B cell (primary cell): Measurements from ENCODE around the gene SCN1A. TPM values are rescaled to one million over a fixed set of nuclear protein-coding genes. Genes with fewer than 3 reads are reported as not detected.

Source experiments
- ATAC-seq: fragments of 200-7000 bp; cut with Tn5 transposase; one replicate; pipeline ENCODE4 v1.10.0; 2021; ENCODE audit warnings: low read depth, mild to moderate bottlenecking, moderate number of reproducible peaks, moderate library complexity
- CTCF ChIA-PET: fragments of 350-600 bp; sonication (Branson Sonifier 250); formaldehyde crosslinking; loops from one replicate; lab custom pipeline; 2021; ENCODE audit warnings: antibody characterized with exemption, inconsistent platforms; lab: Charles Lee
- POLR2A ChIA-PET: fragments of 350-600 bp; sonication (Branson Sonifier 250); formaldehyde crosslinking; loops from one replicate; lab custom pipeline; 2021; ENCODE audit warnings: antibody characterized with exemption; lab: Charles Lee
- DNase-seq: peaks from one replicate; pipeline ENCODE4 v3.0.0; 2013
- H2AFZ ChIP-seq: 2 replicates; pipeline ENCODE4 v1.6.1; 2012; ENCODE audit warnings: mild to moderate bottlenecking, low read depth, low read length; ENCODE audit not compliant: insufficient read depth, poor library complexity, severe bottlenecking
- H3K27ac ChIP-seq, 2 donors: 1 replicate in 1 of 2; 2 replicates in 1 of 2; pipeline ENCODE4 v1.5.1; 2012 to 2013; ENCODE audit warnings: low read length in 2 of 2, mild to moderate bottlenecking in 2 of 2, moderate library complexity in 1 of 2
- H3K27me3 ChIP-seq, 4 experiments: fragments of 200-600 bp in 1 of 4; sonication (generic) in 1 of 4; replicated peaks in 1 of 4; 1 replicate in 2 of 4; 2 replicates in 2 of 4; pipeline versions ENCODE4 v1.6.1 to v1.7.0; 2013 to 2016; ENCODE audit warnings: low read length in 3 of 4, mild to moderate bottlenecking in 2 of 4, mixed read lengths in 1 of 4, moderate library complexity in 1 of 4; ENCODE audit not compliant: insufficient read depth in 4 of 4, control insufficient read depth in 3 of 4; ENCODE audit errors: control extremely low read depth in 1 of 4
- H3K36me3 ChIP-seq, 2 experiments: replicated peaks in 1 of 2; 1 replicate in 1 of 2; 2 replicates in 1 of 2; pipeline versions ENCODE4 v1.6.1 to v1.7.1; 2013; ENCODE audit warnings: low read length in 1 of 2; ENCODE audit not compliant: insufficient read depth in 2 of 2, control insufficient read depth in 1 of 2; ENCODE audit errors: control extremely low read depth in 1 of 2, extremely low read depth in 1 of 2
- H3K4me1 ChIP-seq, 2 donors: fragments of 200-600 bp in 1 of 2; sonication (generic) in 1 of 2; 1 replicate in 1 of 2; 2 replicates in 1 of 2; pipeline versions ENCODE4 v1.5.1 to v1.6.1; 2013 to 2017; ENCODE audit warnings: low read length in 2 of 2; ENCODE audit not compliant: control insufficient read depth in 2 of 2, insufficient read depth in 2 of 2
- H3K4me2 ChIP-seq: replicated peaks from 2 replicates; pipeline ENCODE3; 2012; ENCODE audit warnings: mild to moderate bottlenecking, low read depth, low read length; ENCODE audit not compliant: poor library complexity, severe bottlenecking
- H3K4me3 ChIP-seq, 5 experiments: fragments of 200-600 bp in 1 of 5; sonication (generic) in 1 of 5; 1 replicate in 3 of 5; 2 replicates in 2 of 5; pipeline versions ENCODE4 v1.5.1 to v1.7.0; 2011 to 2016; ENCODE audit warnings: low read length in 4 of 5, mild to moderate bottlenecking in 4 of 5, low read depth in 2 of 5, control low read depth in 1 of 5, moderate library complexity in 1 of 5; ENCODE audit not compliant: insufficient read depth in 1 of 5; ENCODE audit errors: control extremely low read depth in 1 of 5, extremely low read depth in 1 of 5
- H3K79me2 ChIP-seq: fragments of 200-600 bp; sonication (generic); one replicate; pipeline ENCODE4 v1.6.0; 2016; ENCODE audit warnings: low read length; ENCODE audit not compliant: control insufficient read depth, insufficient read depth
- H3K9ac ChIP-seq: fragments of 200-600 bp; sonication (generic); 2 replicates; pipeline ENCODE4 v1.6.1; 2017; ENCODE audit warnings: mild to moderate bottlenecking, low read length, moderate library complexity
- H3K9me3 ChIP-seq, 3 donors: one replicate each; pipeline versions ENCODE4 v1.6.1 to v1.7.1; 2013; ENCODE audit warnings: low read length in 2 of 3; ENCODE audit not compliant: control insufficient read depth in 2 of 3, insufficient read depth in 1 of 3; ENCODE audit errors: control extremely low read depth in 1 of 3
- H4K20me1 ChIP-seq: 2 replicates; pipeline ENCODE4 v1.6.0; 2012; ENCODE audit warnings: mild to moderate bottlenecking, low read length; ENCODE audit not compliant: insufficient read depth, control insufficient read depth, poor library complexity, severe bottlenecking
- H3K27ac Mint-ChIP-seq: one replicate; pipeline ENCODE4 v1.8.0; 2021; ENCODE audit warnings: mixed read lengths
- H3K27me3 Mint-ChIP-seq: one replicate; pipeline ENCODE4 v1.8.0; 2021; ENCODE audit warnings: mixed read lengths
- H3K4me1 Mint-ChIP-seq: one replicate; pipeline ENCODE4 v1.8.0; 2021; ENCODE audit warnings: mixed read lengths
- H3K4me3 Mint-ChIP-seq: one replicate; pipeline ENCODE4 v1.8.0; 2021; ENCODE audit warnings: mixed read lengths
- H3K9me3 Mint-ChIP-seq: one replicate; pipeline ENCODE4 v1.8.0; 2022; ENCODE audit warnings: mixed read lengths; ENCODE audit not compliant: insufficient read depth
- CTCF ChIP-seq: fragments of 200-600 bp; IDR thresholded peaks from one replicate; pipeline ENCODE4 v1.8.0; 2022; ENCODE audit warnings: antibody characterized with exemption, mild to moderate bottlenecking
- EZH2 ChIP-seq: IDR thresholded peaks from 2 replicates; pipeline ENCODE4 v1.6.1; 2012; ENCODE audit warnings: borderline replicate concordance, low read depth, mild to moderate bottlenecking, moderate library complexity, low read length; ENCODE audit not compliant: insufficient read depth, poor library complexity, severe bottlenecking
- WGBS: methylation state at CpG from one replicate; pipeline ENCODE4 v1.1.5; 2013; ENCODE audit warnings: missing lambda C conversion rate; ENCODE audit not compliant: insufficient coverage; 5-methylcytosine and 5-hydroxymethylcytosine counted together
- intact Hi-C: fragments of 100-400 bp; cut with micrococcal nuclease; formaldehyde crosslinking; loops from one replicate; pipeline ENCODE4 v1.10.0; 2022
- polyA minus RNA-seq: library from RNA; depleted of rRNA, polyadenylated mRNA; stranded (reverse); fragments of >200 nt; gene quantifications from 2 replicates; pipeline ENCODE4 v1.2.3, GENCODE V29; 2012
- polyA plus RNA-seq: library from polyadenylated mRNA; depleted of rRNA; stranded (reverse); fragments of >200 nt; gene quantifications from 2 replicates; pipeline ENCODE4 v1.2.3, GENCODE V29; 2012
- total RNA-seq, 2 donors: library from RNA; stranded (reverse); fragments of 120-200 nt in 1 of 2; gene quantifications; 1 replicate in 1 of 2; 2 replicates in 1 of 2; pipeline versions ENCODE4 v1.2.3 to v1.2.4, GENCODE V29; 2013 to 2022

Gene SCN1A
- total RNA-seq (not detected in 2 replicates), polyA plus RNA-seq (0.03 TPM in 1 of 2 replicates, not detected in the other), polyA minus RNA-seq (not detected in 2 replicates)
- not detected for total RNA-seq (2013)

- Histone ChIP-seq H3K27me3 (peaks cover 0 to 3% (median 1%) of the 10 kb centered on the region in 4 experiments), H3K36me3 (no peaks in the 10 kb centered on the region), H3K4me2 (no peak within 1 kb of the TSS), H4K20me1 (no peaks in the 10 kb centered on the region), H3K79me2 (no peaks in the 10 kb centered on the region), H2AFZ (peak within 1 kb of the TSS; percentile 36), H3K27ac (no peak within 1 kb of the TSS), H3K9ac (no peak within 1 kb of the TSS), H3K9me3 (no peaks in the 10 kb centered on the region), H3K4me3 (no peak within 1 kb of the TSS), H3K4me1 (no peaks in the 10 kb centered on the region)
- TF ChIP-seq CTCF: peak; percentile 86
- TF ChIP-seq EZH2: no peak
- H3K27me3 Mint-ChIP-seq: peaks cover 23% of the 10 kb centered on the region
- DNase-seq (peak; percentile 57), ATAC-seq (no peak)
- intact Hi-C loops: loop anchor here (1.0 to 2.0 kb wide), 3 partner anchors 173 to 1135 kb away; no protein-coding TSS in a partner anchor
- CTCF ChIA-PET: interaction anchor here (0.6 to 2.5 kb wide), 18 partner anchors 9 to 1150 kb away, joined by 3 to 13 read pairs (median 5); partner anchors contain the start of gene TTC21B
- no peak within 1 kb of the TSS for H3K4me3 Mint-ChIP-seq
- no peak within 1 kb of the TSS for H3K27ac Mint-ChIP-seq
- POLR2A ChIA-PET: no interaction called here
- peaks cover 2% of the 10 kb centered on the region for H3K4me1 Mint-ChIP-seq
- H3K9me3 Mint-ChIP-seq: no peaks in the 10 kb centered on the region
- WGBS: 28% methylated on average over 4 of the region's 7 CpGs
These were observed at the start of gene SCN1A for GRCh38 chr2:166127217-166128155. Gene SCN1A (minus strand): TSS chr2:166128020. CDS start chr2:166073621, 54,399 bp downstream.

- Histone ChIP-seq H3K4me3 (no peak overlapping the region), H2AFZ (no peak overlapping the region), H3K9ac (no peak overlapping the region), H3K4me2 (no peak overlapping the region), H3K27me3 (no peaks in the 10 kb centered on the region), H3K9me3 (no peaks in the 10 kb centered on the region), H3K36me3 (no peaks in the 10 kb centered on the region), H3K27ac (no peak overlapping the region), H3K4me1 (no peaks in the 10 kb centered on the region), H3K79me2 (no peaks in the 10 kb centered on the region), H4K20me1 (no peaks in the 10 kb centered on the region)
- WGBS: 100% methylated on average over 1 of the region's 2 CpGs
- intact Hi-C loops: no loop called here
- no peak overlapping the region for H3K27ac Mint-ChIP-seq
- peaks cover 8% of the 10 kb centered on the region for H3K27me3 Mint-ChIP-seq
- no peak for DNase-seq
- H3K4me1 Mint-ChIP-seq: no peaks in the 10 kb centered on the region
- ATAC-seq: no peak
- ChIA-PET POLR2A (no interaction called here), CTCF (no interaction called here)
- H3K4me3 Mint-ChIP-seq: no peak overlapping the region
- no peak for TF ChIP-seq EZH2
- TF ChIP-seq CTCF: no peak
- H3K9me3 Mint-ChIP-seq: no peaks in the 10 kb centered on the region
These were observed 45.4 kb upstream of the SCN1A start for GRCh38 chr2:166173263-166173662.
